Bronchial epithelial cell (primary cell): ENCODE results near the gene WDR12. TPM values are rescaled to one million over a fixed set of nuclear protein-coding genes. Genes with fewer than 3 reads are reported as not detected.
"Not testable (repeated sequence)": the region's sequence is repeated elsewhere in the genome, so short reads cannot be mapped to it uniquely, and the experiment has no call there.

Source experiments
- DNase-seq: peaks from one replicate; pipeline ENCODE4 v3.0.0-alpha.2; 2010; ENCODE audit warnings: low read depth
- FAIRE-seq: peaks from 2 replicates; lab custom pipeline; 2011; peaks lifted over from hg19 to GRCh38; lab: Jason Lieb, UNC
- H3K27me3 ChIP-seq: 2 replicates; pipeline ENCODE4 v1.5.1; 2011; ENCODE audit warnings: low read length; ENCODE audit not compliant: control insufficient read depth, insufficient read depth
- H3K36me3 ChIP-seq: 2 replicates; pipeline ENCODE4 v1.5.1; 2011; ENCODE audit warnings: low read length; ENCODE audit not compliant: control insufficient read depth, insufficient read depth
- H3K4me3 ChIP-seq: 2 replicates; pipeline ENCODE4 v1.5.1; 2011; ENCODE audit warnings: mild to moderate bottlenecking, low read depth, low read length, control low read depth
- CTCF ChIP-seq: IDR thresholded peaks from 2 replicates; pipeline ENCODE4 v1.5.1; 2011; ENCODE audit warnings: mild to moderate bottlenecking, moderate library complexity, low read length, control low read depth, inconsistent platforms; ENCODE audit not compliant: insufficient read depth, severe bottlenecking
- total RNA-seq: library from RNA; depleted of rRNA; stranded (reverse); fragments of >200 nt; gene quantifications from 2 replicates; pipeline ENCODE4 v1.2.1, GENCODE V29; 2014

WDR12 gene
- total RNA-seq, 1 donor from 2014 or later: 55.0 TPM

GRCh38 chr2:202932425-202933138 is 21.1 kb upstream of the WDR12 start:
- DNase-seq (peak; percentile 81), FAIRE-seq (no peak)
- H3K27me3 ChIP-seq: no peaks in the 10 kb centered on the region
- no peak overlapping the region for H3K4me3 ChIP-seq
- no peak for TF ChIP-seq CTCF
- H3K36me3 ChIP-seq: peaks cover 1% of the 10 kb centered on the region

GRCh38 chr2:202918860-202919259 is 7.4 kb upstream of the WDR12 start:
- peak; percentile 8 for DNase-seq
- no peaks in the 10 kb centered on the region for H3K36me3 ChIP-seq
- no peak overlapping the region for H3K4me3 ChIP-seq
- no peaks in the 10 kb centered on the region for H3K27me3 ChIP-seq
- no peak for TF ChIP-seq CTCF
- no peak for FAIRE-seq

GRCh38 chr2:202912342-202913201 is 1.1 kb upstream of the WDR12 start:
- not testable (repeated sequence) for H3K27me3 ChIP-seq, H3K36me3 ChIP-seq, FAIRE-seq
- DNase-seq: peak; percentile 8
- H3K4me3 ChIP-seq: peak overlapping the region; percentile 48

- Histone ChIP-seq H3K4me3 (peak overlapping the region; percentile 48), H3K27me3 (no peaks in the 10 kb centered on the region), H3K36me3 (no peaks in the 10 kb centered on the region)
- DNase-seq (no peak), FAIRE-seq (no peak)
- TF ChIP-seq CTCF: no peak
Observed at GRCh38 chr2:202911203-202911511, 316 bp downstream of the WDR12 start.

GRCh38 chr2:202910698-202911097 is 775 bp downstream of the WDR12 start:
- DNase-seq: no peak
- no peaks in the 10 kb centered on the region for H3K36me3 ChIP-seq
- no peak for FAIRE-seq
- no peaks in the 10 kb centered on the region for H3K27me3 ChIP-seq
- peak overlapping the region; percentile 48 for H3K4me3 ChIP-seq
- TF ChIP-seq CTCF: no peak

GRCh38 chr2:202910250-202910649 is 1.2 kb downstream of the WDR12 start:
- FAIRE-seq, H3K36me3 ChIP-seq, DNase-seq, H3K27me3 ChIP-seq: not testable (repeated sequence)
- peak overlapping the region; percentile 48 for H3K4me3 ChIP-seq
